Pulmonary artery endothelial cell (primary cell): ENCODE results near the gene FAM25A. TPM values are rescaled to one million over a fixed set of nuclear protein-coding genes. Genes with fewer than 3 reads are reported as not detected.
"Not testable (repeated sequence)": the region's sequence is repeated elsewhere in the genome, so short reads cannot be mapped to it uniquely, and the experiment has no call there.

Experiments
- DNase-seq: peaks from one replicate; pipeline ENCODE4 v3.0.0-alpha.2; 2011; ENCODE audit warnings: low read depth, low spot score
- total RNA-seq: library from RNA; depleted of rRNA; stranded (reverse); fragments of >200 nt; gene quantifications from 2 replicates; pipeline ENCODE4 v1.2.3, GENCODE V29; 2014

FAM25A gene
- total RNA-seq: not detected in 2 replicates

GRCh38 chr10:87020056-87020455 lies at the start of gene FAM25A:
FAM25A (plus strand) TSS chr10:87020294; CDS start chr10:87020325, 31 bp downstream.
- not testable (repeated sequence) for DNase-seq

- DNase-seq: no peak
Measured at GRCh38 chr10:86970982-86971231, 49.2 kb upstream of the FAM25A start.

DNA sequence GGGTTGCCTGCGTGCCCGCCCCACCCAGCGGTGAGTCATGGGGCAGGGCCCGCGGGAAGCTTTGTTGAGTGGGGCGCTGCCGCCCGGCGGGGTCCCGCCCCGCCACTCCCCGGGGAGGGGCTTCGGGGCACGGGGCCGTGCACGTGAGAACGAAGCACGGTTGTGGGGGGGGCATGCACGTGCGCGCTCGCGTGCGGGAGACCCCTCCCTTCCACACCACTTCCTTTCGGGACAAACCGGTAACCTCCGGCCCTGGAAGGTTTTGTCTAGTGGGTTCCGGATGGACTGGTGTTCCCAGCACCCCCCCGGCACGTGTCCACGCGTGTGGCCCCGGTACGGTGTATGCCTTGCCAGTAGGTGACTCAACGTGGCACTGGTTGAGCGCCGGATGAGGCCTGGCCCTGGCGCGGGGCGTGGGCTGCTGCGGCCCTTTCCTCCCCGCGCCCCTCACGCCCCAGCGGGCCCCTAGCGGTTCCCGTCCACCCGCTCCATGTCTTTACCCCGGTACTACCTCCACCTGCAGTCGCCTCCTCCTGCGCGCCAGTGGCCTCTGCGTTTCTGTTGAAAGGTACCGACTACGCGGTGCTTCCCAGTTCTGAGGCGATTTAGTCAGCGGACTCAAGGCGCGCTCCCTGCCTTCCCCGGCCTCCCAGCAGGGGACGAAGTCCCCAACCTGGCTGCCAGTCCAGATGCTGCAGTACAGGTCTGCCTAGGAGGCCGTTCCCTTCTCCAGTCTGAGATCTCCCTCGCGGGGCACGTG lies 48.7 kb upstream of the FAM25A start:
- DNase-seq: no peak

DNA sequence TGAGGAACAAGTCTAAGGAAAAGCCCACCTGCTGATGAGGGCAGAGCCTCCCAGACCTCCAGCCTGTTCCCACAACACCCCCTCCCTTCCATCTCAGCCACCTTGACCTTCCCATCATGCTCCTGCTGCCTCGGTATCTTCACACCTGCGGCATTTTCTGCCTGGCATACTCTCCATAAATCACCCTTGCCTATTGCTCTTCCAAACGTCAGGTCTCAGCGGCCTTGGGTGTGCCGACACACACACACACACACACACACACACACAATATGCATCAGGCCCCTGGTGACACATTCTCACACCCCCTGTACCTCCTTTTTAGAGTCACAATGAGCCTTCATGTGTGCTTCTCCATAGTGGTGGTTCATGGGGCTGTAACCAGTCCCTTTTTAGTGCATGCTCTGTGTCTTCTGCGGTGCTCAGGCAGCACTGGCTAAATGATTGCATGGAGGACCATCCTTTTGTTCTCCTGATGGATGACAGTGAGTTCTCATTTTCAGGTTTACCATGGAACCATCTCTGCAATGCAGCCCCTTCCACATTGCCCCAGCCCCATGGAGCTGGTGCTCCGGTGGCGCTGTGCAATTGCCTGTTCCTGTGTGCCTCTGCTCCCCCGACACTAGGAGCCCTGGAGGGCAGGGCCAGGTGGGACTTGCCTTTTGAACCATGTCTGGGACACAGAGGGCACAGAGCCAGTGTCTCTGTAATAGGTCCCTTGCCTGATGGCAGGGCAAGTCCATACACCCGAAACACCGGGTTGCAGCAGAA lies 47.3 kb upstream of the FAM25A start:
- no peak for DNase-seq

- no peak for DNase-seq
Measured at GRCh38 chr10:86974484-86974883, 45.6 kb upstream of the FAM25A start.

DNA sequence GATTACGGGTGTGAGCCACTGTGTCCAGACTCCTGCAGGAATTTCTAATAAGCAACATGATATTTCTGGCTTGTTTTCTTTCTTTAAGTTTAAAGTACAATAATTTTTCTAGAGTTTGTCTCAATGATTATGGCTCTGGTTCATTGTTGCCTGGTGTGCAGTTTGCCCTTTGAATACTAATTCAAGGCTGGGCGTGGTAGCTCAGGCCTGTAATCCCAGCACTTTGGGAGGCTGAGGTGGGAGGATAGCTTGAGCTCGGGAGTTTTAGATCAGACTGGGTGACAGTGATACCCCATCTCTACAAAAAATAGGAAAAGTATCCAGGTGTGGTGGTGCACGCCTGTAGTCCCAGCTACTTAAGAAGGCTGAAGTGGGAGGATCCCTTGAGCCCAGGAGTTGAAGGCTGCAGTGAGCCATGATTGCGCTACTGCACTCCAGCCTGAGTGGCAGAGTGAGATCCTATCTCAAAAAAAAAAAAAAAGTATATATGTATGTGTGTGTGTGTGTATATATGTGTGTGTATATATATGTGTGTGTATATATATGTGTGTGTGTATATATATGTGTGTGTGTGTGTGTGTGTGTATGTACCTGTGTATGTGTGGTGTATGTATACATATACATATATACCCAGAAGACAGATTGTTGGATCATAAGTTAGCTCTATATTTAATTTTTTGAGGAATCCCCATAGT lies 43.6 kb upstream of the FAM25A start:
- DNase-seq: no peak

- not testable (repeated sequence) for DNase-seq
Measured at GRCh38 chr10:86978457-86978856, 41.6 kb upstream of the FAM25A start.

DNA sequence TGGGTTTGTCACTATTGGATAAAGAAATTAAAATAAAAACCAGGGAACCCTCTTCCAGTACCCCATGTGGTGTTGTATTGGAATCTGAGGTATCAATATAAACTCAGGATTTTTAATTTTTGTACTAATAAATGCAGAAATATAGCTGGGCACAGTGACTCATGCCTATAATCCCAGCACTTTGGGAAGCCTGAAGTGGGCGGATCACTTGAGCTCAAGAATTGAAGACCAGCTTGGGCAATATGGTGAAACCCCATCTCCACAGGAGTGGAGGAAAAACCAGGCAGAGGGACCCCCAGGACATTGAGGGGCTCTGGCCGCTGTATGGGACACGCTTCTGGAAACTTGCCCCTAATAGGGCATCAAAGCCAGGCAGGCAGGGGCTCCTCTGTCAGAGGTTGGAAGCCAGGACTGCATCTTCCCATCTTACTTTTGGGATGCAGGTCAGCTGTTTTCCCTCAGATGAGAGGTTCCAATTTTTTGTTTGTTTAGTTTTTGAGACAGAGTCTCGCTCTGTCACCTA lies 40.7 kb upstream of the FAM25A start:
- DNase-seq: no peak

GRCh38 chr10:86979977-86980448 lies 40.1 kb upstream of the FAM25A start:
- DNase-seq: no peak

DNA sequence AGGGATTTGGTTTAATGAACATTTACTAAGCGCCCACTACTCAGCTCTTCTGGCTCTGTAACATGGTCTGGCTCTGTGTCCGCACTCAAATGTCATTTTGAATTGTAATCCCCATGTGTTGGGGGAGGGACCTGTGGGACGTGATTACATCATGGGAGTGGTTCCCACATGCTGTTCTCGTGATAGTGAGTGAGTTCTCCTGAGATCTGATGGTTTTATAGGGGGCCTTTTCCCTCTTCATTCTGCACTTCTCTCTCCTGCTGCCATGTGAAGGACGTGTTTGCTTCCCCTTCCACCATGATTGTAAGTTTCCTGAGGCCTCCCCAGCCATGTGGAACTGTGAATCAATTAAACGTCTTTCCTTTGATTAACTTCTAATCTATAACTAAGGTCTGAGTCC lies 39.1 kb upstream of the FAM25A start:
- not testable (repeated sequence) for DNase-seq

GRCh38 chr10:86981716-86982115 lies 38.4 kb upstream of the FAM25A start:
- DNase-seq: no peak

DNA sequence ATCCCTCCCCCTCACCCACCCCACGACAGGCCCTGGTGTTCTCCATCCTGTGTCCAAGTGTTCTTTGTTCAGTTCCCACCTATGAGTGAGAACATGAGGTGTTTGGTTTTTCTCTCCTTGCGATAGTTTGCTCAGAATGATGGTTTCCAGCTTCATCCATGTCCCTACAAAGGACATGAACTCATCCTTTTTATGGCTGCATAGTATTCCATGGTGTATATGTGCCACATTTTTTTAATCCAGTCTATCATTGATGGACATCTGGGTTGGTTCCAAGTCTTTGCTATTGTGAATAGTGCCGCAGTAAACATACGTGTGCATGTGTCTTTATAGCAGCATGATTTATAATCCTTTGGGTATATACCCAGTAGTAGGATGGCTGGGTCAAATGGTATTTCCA lies 35.6 kb upstream of the FAM25A start:
- DNase-seq: not testable (repeated sequence)

DNA sequence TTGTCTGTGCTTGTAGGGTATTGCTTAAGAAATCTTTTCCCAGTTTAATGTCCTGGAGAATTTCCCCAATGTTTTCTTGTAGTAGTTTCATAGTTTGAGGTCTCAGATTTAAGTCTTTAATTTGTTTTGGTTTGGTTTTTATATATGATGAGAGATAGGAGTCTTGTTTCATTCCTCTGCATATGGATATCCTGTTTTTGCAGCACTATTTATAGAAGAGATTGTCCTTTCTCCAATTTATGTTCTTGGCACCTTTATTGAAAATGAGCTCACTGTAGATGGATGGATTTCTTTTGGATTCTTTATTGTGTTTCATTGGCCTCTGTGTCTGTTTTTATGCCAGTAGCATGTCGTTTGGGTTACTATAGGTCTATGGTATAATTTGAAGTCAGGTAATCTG lies 31.6 kb upstream of the FAM25A start:
- DNase-seq: no peak

DNA sequence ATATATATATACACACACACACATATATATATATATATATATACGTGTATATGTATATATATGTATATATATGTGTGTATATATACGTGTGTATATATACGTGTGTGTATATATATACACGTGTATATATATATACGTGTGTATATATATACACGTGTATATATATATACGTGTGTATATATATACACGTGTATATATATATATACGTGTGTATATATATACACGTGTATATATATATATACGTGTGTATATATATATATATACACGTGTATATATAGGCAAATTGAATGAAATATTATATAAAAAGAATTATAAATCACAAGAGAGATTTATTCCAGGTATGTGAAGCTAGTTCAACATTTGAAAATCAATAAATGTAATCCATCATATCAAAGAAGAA lies 28.7 kb upstream of the FAM25A start:
- DNase-seq: not testable (repeated sequence)

- DNase-seq: no peak
Measured at GRCh38 chr10:86992456-86992855, 27.6 kb upstream of the FAM25A start.

DNA sequence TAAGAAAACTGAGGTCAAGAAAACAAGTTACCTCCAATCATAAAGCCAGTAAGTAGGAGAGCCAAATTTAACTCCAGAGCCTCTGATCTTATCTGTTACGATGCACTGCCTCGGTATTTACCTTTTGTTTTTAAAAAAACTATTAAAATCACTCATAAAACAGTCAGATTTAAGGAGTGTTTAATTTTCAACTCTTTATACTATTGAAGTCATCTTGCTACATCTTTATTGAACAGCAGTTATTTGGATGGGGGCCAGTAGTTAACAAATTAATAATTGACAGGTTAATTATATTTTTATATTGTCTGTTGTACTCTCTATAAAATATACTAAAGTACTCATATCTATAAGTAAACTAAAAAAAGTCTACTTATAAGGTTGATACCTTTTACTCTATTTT lies 27.2 kb upstream of the FAM25A start:
- DNase-seq: no peak

GRCh38 chr10:86999802-87000403 lies 20.2 kb upstream of the FAM25A start:
- not testable (repeated sequence) for DNase-seq

DNA sequence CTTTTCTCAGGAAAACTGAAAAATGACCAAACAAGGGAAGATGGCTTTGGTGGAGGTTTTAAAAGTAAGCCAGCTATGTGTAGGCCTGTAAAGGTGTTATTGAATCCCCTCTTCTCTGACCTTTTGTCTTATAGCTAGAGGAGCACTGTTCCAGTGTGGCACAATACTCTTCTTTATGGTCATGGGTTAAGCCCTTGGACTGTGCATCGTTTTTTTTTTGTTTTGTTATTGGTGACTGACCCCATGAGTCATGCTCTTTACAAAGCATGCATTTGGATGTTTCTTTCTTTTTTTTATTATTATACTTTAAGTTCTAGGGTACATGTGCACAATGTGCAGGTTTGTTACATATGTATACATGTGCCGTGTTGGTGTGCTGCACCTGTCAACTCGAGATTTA lies 19.6 kb upstream of the FAM25A start:
- DNase-seq: no peak

- DNase-seq: not testable (repeated sequence)
Measured at GRCh38 chr10:87007124-87007523, 13.0 kb upstream of the FAM25A start.

GRCh38 chr10:87007674-87008073 lies 12.4 kb upstream of the FAM25A start:
- not testable (repeated sequence) for DNase-seq

GRCh38 chr10:87008303-87008702 lies 11.8 kb upstream of the FAM25A start:
- DNase-seq: not testable (repeated sequence)
